Fibroblast of lung (primary cell): ENCODE measurements around the gene SPATA16.

ENCODE experiments used
- EZH2 ChIP-seq: IDR thresholded peaks from 2 replicates; pipeline ENCODE4 v1.5.1; 2012; ENCODE audit warnings: low read length, control low read depth, mild to moderate bottlenecking; ENCODE audit errors: missing control alignments
- TF ChIP-seq, protein P1 (sequence below), 2 donors: IDR thresholded peaks in 1 of 2; conservative IDR thresholded peaks in 1 of 2; 1 replicate in 1 of 2; 2 replicates in 1 of 2; pipeline ENCODE4 v1.5.1; 2011 to 2012; ENCODE audit warnings: low read length in 2 of 2, control low read depth in 1 of 2, inconsistent platforms in 1 of 2, low read depth in 1 of 2, mild to moderate bottlenecking in 1 of 2

DNA sequence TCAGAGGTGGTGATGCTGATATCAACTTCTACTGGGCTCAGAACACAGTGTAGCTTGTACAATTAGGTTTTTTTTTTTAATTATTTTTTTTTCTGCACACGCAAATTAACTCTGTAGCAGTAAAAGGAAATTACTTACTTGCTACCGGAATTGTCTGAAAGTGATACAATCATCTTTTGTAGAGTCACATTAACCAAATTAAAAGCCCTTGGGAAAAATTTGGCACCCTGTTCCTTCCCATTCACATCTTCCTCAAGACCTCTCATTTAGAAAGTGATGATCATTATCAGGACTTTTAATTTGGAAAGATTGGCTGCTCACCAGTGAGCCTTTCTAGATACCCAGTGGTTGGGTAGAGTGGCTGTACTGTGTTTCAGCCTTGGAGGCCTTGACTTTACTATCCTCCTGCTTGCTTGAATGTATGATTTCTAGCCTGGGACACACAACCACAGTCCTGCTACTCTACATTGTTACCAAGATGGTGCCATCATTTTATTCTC lies 232.2 kb downstream of the SPATA16 start:
- TF ChIP-seq, protein P1, sequence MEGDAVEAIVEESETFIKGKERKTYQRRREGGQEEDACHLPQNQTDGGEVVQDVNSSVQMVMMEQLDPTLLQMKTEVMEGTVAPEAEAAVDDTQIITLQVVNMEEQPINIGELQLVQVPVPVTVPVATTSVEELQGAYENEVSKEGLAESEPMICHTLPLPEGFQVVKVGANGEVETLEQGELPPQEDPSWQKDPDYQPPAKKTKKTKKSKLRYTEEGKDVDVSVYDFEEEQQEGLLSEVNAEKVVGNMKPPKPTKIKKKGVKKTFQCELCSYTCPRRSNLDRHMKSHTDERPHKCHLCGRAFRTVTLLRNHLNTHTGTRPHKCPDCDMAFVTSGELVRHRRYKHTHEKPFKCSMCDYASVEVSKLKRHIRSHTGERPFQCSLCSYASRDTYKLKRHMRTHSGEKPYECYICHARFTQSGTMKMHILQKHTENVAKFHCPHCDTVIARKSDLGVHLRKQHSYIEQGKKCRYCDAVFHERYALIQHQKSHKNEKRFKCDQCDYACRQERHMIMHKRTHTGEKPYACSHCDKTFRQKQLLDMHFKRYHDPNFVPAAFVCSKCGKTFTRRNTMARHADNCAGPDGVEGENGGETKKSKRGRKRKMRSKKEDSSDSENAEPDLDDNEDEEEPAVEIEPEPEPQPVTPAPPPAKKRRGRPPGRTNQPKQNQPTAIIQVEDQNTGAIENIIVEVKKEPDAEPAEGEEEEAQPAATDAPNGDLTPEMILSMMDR (conservative IDR thresholded peaks at IDR 0.05 in 1 of 2, IDR thresholded peaks at IDR 0.05 in 1 of 2; ENCODE audit: low read depth in 1 of 2, low read length in 2 of 2), result no peak
- no peak for TF ChIP-seq EZH2
